HG03378 (cell line): ENCODE results near the gene HNF4A.

ENCODE experiments used
- ATAC-seq: cut with Tn5 transposase; IDR thresholded peaks from one replicate; pipeline ENCODE4 v1.9.1; 2021; ENCODE audit warnings: mild to moderate bottlenecking, moderate library complexity; ENCODE audit not compliant: unreplicated experiment

HNF4A gene

DNA sequence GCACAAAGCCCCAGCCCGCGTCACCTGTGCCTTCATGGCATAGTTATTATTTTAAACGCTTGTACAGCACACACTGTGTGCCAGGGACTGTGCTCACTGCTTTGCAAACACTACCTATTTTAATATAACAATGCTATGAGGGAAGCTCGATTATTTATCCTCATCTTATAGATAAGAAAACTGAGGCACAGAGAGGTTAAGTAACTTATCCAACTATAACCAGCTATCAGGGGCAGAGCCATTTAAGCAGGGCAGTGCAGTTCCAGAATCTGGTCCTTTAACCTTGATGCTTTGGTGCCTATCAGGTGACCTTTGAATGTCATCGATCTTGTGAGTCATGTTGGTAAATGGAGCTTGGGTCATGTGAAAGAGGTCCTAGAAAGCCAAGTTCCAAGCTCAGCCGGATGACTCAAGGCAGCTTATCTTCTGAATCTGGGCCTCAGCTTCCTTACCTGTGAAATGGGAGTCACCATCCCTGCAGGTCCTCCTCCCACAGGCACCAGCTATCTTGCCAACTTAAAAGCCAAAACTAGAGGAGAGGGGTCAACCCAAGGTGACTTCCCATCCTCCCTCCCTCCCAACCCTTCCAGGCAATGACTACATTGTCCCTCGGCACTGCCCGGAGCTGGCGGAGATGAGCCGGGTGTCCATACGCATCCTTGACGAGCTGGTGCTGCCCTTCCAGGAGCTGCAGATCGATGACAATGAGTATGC, 63.8 kb downstream of the HNF4A start:
- ATAC-seq, result no peak

DNA sequence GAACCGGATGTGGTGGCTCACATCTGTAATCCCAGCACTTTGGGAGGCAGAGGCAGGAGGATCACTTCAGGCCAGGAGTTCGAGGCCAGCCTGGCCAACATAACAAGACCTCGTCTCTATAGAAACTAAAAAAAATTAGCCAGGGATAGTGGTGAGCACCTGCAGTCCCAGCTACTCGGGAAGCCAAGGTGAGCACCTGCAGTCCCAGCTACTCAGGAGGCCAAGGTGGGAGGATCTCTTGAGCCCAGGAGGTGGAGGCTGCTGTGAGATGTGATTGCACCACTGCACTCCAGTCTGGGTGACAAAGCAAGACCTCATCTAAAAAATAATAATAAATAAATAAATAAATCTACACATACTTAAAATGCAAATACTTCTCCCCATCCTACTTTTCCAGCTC, 65.0 kb downstream of the HNF4A start:
- ATAC-seq, result no peak

- ATAC-seq, result no peak
Observed at GRCh38 chr20:44422083-44422482, 66.6 kb downstream of the HNF4A start.

- ATAC-seq, result no peak
Observed at GRCh38 chr20:44423480-44423879, 68.0 kb downstream of the HNF4A start.

- no peak for ATAC-seq
Observed at GRCh38 chr20:44424039-44424495, 68.6 kb downstream of the HNF4A start.

- ATAC-seq, result no peak
Observed at GRCh38 chr20:44425923-44426322, 70.4 kb downstream of the HNF4A start.

DNA sequence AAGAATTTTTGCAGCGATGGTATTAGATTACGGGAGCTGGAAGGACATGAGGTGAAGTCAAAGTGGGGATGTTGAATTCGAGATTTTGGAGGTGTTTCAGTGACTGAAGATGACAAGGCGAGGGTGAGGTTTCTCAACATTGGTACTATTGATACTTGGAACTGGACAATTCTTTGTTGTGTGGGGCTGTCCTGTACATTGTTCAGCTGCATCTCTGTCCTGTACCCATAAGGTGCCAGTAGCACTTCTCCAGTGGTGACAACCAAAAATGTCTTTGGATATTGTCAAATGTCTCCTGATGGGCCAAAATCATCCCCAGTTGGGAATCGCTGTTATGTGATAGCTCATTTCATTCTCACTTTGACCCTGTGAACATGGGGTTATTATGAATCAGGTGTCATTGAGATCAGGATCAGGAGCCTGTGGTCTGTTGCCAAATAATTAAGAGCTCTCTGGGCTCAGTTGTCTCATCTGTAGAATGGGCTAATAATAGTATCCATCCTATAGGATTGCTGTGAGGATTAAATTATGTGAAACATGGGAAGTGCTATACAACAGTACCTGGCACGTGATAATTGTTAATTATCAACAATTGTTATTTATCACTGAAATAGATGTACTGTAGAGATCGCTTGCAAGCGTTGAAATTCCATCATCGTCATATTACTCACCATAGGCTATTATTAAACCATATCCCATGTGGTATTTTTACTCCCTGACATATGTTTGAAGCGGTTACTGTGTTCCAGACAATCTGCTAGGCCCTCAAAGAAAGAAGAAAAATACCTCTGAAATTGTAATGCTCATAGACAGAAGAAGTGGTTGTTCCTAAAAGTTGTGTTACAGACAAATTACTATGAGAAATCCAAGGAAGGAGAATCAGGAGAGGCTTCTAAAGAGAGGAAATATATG, 71.6 kb downstream of the HNF4A start:
- ATAC-seq, result no peak

DNA sequence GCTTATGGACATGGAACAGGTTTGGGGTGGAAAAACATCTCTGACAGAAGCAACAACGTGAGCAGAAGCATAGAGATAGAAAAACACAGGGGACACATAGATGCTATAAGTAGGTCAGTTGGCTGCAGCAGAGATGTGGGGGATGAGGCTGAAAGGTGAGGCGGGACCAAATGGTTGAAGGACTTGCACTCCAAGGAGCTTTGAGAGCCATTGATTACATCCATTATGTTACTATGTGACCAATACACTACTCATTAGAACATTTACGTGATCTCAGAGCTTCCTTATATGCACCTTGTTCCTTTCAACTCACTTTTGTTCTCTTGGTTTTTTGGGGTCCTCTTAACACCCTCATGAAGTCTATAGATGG, 72.3 kb downstream of the HNF4A start:
- no peak for ATAC-seq

GRCh38 chr20:44428174-44429016, 72.9 kb downstream of the HNF4A start:
- no peak for ATAC-seq

GRCh38 chr20:44429017-44429339, 73.5 kb downstream of the HNF4A start:
- no peak for ATAC-seq

- no peak for ATAC-seq
Observed at GRCh38 chr20:44429419-44430269, 74.1 kb downstream of the HNF4A start.

- no peak for ATAC-seq
Observed at GRCh38 chr20:44430270-44431065, 75.0 kb downstream of the HNF4A start.

GRCh38 chr20:44431118-44431501, 75.6 kb downstream of the HNF4A start:
- ATAC-seq, result no peak

GRCh38 chr20:44431502-44432234, 76.2 kb downstream of the HNF4A start:
- ATAC-seq, result no peak

- no peak for ATAC-seq
Observed at GRCh38 chr20:44432618-44433577, 77.4 kb downstream of the HNF4A start.

DNA sequence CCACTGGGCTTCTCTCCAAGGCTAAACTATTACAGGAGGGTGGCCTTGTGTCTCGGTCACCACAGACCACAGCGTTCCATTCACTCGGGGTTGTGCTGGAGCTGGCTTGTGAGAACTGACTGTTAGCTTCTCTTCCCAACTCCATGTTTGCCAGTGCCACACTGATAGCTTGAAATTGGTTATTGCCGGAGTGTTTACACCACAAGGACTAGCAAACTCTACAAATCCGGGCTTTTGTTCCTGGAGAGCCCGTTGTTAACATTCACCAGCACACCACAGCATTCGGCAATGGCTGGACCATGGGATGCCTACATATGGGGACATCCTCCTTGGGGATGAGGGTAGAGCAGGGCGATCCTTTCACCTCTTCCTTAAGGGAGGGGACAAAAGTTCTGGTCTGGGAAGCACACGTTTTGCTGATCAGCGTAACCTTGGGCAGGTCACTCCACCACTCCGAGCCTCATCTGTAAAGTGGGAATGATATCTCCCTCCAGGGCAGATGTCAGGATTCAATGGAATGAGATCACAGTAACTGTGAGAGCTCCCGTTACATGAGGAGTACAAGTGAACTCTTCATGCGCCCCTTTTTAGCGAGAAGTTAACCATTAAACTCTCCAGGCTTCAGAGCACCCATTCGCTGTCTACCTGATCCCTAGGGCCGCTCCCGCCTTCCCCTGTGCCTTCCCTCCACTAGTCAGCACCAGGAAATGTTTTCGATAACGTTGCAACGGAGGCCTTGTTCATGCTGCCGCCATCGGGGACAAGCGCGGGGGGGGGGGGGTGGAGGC, 78.4 kb downstream of the HNF4A start:
- no peak for ATAC-seq
